GM06990 (cell line): ENCODE results near the gene RNLS.

ENCODE experiments used
- DNase-seq: peaks from one replicate; pipeline ENCODE4 v3.0.0-alpha.2; 2011; ENCODE audit not compliant: insufficient read length; ENCODE audit errors: extremely low read depth
- H3K27me3 ChIP-seq: replicated peaks from 2 replicates; pipeline ENCODE4 v1.6.0; 2011; ENCODE audit warnings: low read length; ENCODE audit not compliant: control insufficient read depth, insufficient read depth
- H3K36me3 ChIP-seq: 2 replicates; pipeline ENCODE4 v1.5.1; 2011; ENCODE audit warnings: low read length; ENCODE audit not compliant: control insufficient read depth, insufficient read depth
- H3K4me3 ChIP-seq: replicated peaks from 2 replicates; pipeline ENCODE4 v1.5.1; 2011; ENCODE audit warnings: low read depth, mild to moderate bottlenecking, control low read depth, low read length
- TF ChIP-seq, protein P1 (sequence below): IDR thresholded peaks from 2 replicates; pipeline ENCODE4 v1.5.1; 2011; ENCODE audit warnings: low read length, control low read depth, mild to moderate bottlenecking, inconsistent platforms; ENCODE audit not compliant: insufficient read depth, poor library complexity, severe bottlenecking

The RNLS gene

DNA sequence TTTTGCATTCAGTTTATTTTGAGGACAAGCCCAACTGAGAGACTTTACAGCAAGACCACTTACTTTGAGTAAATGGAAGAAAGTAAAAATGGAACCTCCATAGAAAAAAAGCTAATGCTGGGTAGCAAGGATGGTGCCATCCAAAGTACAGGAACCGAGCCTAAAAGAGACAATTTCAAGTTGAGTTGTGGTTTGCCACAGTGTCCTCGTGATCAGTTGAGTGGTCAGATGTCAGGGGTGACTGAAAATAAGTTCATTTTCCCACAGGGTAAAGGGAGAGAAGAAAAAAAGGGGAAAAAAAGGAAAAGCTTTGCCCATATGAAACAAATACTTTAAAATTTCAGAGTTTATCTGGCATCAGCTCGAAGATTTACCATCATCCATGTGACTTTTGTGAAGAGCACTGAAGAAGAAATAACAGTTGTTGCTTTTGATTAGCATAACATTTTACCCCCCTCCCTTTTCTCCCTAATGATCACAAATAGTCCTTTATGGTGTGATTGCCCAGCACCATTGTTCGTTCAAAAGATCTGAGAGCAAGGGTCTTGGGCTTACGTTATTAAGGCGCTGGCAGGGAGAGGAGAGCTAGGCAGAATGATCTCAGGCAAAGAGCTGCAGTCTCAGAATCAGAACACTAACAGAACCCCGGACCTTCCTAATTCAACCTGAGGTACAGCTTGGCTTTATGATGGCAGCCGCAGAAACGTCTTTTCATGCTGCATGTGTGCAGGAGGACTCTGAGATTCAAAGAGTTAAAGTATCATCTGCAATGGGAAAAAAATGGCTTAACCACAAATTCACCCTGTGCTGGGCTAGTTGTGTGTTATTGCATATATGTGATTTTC lies 338.1 kb downstream of the RNLS start:
- no peak for DNase-seq
- H3K4me3 ChIP-seq = no peak overlapping the region
- TF ChIP-seq, protein P1, sequence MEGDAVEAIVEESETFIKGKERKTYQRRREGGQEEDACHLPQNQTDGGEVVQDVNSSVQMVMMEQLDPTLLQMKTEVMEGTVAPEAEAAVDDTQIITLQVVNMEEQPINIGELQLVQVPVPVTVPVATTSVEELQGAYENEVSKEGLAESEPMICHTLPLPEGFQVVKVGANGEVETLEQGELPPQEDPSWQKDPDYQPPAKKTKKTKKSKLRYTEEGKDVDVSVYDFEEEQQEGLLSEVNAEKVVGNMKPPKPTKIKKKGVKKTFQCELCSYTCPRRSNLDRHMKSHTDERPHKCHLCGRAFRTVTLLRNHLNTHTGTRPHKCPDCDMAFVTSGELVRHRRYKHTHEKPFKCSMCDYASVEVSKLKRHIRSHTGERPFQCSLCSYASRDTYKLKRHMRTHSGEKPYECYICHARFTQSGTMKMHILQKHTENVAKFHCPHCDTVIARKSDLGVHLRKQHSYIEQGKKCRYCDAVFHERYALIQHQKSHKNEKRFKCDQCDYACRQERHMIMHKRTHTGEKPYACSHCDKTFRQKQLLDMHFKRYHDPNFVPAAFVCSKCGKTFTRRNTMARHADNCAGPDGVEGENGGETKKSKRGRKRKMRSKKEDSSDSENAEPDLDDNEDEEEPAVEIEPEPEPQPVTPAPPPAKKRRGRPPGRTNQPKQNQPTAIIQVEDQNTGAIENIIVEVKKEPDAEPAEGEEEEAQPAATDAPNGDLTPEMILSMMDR = no peak

DNA sequence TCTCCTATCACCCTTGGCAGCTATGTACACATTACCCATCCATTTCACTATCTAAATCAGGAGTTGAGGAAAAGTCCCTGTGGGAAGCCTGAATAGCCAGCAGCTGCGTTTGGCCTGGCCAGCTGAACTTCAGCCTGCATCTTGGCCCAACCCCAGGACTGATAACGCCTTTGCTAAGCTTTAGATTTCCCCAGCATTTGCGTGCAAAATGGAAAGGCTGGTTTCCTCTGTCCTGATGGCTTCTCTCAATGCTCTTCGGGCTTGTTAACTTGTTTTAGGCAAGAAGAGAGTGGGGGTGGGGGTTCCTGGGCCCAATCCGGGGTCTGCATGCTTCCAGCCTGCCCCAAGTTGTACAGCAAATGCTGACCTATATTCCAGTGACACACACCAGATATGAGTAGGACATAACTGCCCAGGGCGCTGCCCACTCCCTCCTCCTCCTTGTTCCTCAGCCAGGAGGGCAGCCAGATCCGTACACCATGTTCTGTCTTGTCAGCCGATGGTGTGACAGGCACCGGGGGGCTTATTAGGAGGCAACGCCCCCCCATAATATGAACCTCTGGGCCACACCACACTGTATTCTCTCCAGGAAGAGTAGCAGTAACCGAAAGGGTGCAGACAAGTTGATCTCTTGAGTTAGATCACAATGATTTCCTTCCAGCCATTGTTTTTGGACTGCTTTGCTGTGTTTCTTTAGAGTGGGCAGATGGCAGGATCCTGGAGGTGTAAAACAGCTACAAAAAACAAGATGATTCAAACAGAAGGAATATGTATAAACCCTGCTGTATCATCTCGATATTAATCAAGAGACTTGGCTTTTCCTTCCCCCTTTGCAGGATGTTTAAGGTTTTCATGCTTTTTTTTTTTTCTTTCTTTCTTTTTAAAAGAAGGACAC lies 339.0 kb downstream of the RNLS start:
- Histone ChIP-seq H3K27me3 (no peaks in the 10 kb centered on the region), H3K4me3 (no peak overlapping the region), H3K36me3 (no peaks in the 10 kb centered on the region)
- TF ChIP-seq, protein P1 = no peak
- no peak for DNase-seq

More for the DNA sequence above, 338.1 kb downstream of the RNLS start:
- H3K36me3 ChIP-seq = no peaks in the 10 kb centered on the region
- no peaks in the 10 kb centered on the region for H3K27me3 ChIP-seq

DNA sequence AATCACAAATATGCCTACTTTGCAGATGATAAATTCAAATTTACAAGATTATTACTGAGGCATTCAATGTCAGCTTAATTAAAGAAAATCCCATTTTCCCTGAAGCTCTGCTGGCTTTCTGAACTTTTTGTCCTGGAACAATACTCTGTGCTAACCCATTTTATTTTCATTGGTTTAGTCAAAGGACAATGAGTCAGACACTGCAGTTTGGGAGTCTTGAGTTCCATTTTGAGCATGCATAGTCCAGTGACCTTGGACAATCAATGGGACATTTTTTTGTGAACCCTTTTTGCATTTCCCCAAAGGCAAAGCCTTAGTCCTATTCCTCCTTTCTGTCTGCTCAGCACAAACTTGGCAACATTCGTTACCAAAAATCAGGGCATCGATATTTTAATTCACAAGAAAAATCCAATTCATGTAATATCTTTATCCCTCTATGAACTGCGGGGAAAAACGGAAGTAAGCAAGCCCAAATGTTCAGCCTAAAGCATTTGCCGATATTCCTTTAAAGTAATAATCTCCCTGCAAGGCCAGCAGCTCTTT lies 339.8 kb downstream of the RNLS start:
- DNase-seq = no peak
- Histone ChIP-seq H3K4me3 (no peak overlapping the region), H3K36me3 (no peaks in the 10 kb centered on the region), H3K27me3 (no peaks in the 10 kb centered on the region)
- TF ChIP-seq, protein P1 = no peak

DNA sequence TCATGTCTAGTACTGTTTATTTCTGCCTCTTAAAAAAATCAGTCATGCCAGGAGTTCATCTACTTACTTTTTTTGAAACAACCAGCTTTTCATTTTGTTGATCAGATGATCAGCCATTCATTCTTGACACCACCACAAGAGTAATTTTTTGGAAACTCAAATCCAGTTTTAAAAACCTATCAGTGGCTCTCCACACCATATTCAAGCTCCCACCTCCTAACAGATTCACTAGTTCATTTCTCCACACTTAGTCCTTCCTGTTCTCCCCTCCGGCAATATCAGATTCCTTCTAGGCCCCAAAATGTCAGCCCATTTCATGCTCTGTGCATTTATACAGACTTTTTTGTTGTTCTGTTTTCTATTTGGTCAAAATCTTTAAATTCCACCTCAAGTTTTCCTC lies 341.6 kb downstream of the RNLS start:
- TF ChIP-seq, protein P1 = no peak
- no peaks in the 10 kb centered on the region for H3K27me3 ChIP-seq

DNA sequence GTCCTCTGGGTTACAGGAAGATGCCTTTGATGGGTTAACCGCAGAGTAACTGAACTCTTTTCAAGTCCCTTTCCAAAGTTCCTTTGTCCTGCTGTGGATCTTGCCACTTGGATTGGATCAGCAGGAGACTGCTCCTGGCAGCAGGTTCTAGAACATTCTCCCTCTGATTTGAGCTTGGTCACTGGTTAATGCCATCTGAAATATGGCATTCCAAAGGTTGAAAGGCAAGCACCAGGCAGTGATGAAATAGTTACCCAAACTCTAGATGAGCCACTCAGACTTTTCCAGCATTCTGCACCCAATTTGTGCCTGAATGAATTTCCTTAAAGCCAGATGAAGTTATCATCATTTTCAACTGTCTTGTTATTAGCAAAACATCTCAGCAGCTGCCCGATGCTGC lies 343.9 kb downstream of the RNLS start:
- Histone ChIP-seq H3K27me3 (no peaks in the 10 kb centered on the region), H3K36me3 (no peaks in the 10 kb centered on the region), H3K4me3 (no peak overlapping the region)
- TF ChIP-seq, protein P1 = no peak
- no peak for DNase-seq

More for the DNA sequence above, 341.6 kb downstream of the RNLS start:
- H3K36me3 ChIP-seq = no peaks in the 10 kb centered on the region
- no peak for DNase-seq
- H3K4me3 ChIP-seq = no peak overlapping the region
